Measurements from ENCODE around the gene PLA2G7.

Gene PLA2G7

DNA sequence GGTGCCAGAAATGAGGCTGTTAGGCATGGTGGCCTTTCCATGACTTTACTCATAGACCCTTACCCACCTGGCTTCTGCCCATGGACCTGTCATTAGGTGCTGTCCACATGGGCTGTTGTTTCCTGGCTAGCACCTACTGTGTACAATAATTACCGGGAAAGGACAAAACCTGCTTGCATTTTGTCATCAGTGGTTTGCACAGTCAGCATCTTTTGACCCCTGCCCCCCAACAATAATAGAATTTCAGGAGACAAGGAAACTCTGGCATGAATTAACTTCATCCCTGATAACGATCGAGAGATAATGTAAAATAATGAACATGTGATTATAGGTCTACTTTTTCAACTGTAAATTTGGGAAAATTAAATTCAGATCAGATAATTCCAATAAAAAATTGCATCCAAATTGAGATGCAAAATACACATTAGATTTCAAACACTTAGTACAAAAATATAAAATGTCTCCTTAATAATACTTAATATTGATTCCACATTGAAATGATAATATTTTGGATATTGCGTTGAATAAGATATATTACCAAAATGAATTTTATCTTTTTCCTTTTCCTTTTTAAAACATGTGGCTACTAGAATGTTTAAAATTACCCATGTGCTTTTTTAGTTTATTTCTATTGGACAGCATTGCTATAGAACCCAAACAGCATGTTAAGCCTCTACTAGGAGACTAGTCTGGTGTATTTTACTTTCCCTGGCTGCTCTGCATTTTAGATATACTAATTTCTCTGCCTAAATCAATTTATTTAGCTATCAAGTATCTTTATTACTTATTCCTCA is 24.0 kb upstream of the PLA2G7 start:
- TF ChIP-seq CTCF (IDR thresholded peaks at IDR 0.05; ENCODE audit: control insufficient read depth, extremely low read depth, insufficient read depth), result no peak
- H3K4me3 ChIP-seq (ENCODE audit: low read depth, low read length), result no peak overlapping the region
- no peak for DNase-seq (ENCODE audit: low read depth)

DNA sequence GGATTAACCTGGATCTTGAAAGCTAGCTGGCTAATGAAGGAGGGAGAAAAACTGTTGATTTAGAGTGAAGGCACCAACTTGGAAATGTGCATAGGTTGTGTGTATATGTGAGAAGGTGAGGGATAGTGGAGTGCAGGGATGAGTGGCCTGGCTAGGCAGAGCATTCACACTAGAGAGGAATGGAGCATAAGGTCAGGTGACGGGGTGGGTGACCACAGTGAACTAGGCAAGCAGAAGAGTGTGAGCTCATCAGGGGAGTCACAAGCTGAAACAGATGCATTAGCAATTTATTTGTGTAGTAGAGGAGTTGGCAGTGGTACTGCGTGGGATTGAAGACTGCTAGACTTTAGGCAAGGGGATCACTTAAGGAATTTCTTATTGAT is 22.0 kb upstream of the PLA2G7 start:
- TF ChIP-seq CTCF (IDR thresholded peaks at IDR 0.05; ENCODE audit: control insufficient read depth, extremely low read depth, insufficient read depth), result no peak
- no peak for DNase-seq (ENCODE audit: low read depth)
- H3K4me3 ChIP-seq (ENCODE audit: low read depth, low read length), result no peak overlapping the region

GRCh38 chr6:46756469-46757213 is 21.5 kb upstream of the PLA2G7 start:
- no peak for TF ChIP-seq CTCF (IDR thresholded peaks at IDR 0.05; ENCODE audit: control insufficient read depth, extremely low read depth, insufficient read depth)
- DNase-seq (ENCODE audit: low read depth), result no peak
- H3K4me3 ChIP-seq (ENCODE audit: low read depth, low read length), result no peak overlapping the region

- H3K4me3 ChIP-seq (ENCODE audit: low read depth, low read length), result no peak overlapping the region
- no peak for TF ChIP-seq CTCF (IDR thresholded peaks at IDR 0.05; ENCODE audit: control insufficient read depth, extremely low read depth, insufficient read depth)
- no peak for DNase-seq (ENCODE audit: low read depth)
Measured at GRCh38 chr6:46755865-46756264, 20.7 kb upstream of the PLA2G7 start.

DNA sequence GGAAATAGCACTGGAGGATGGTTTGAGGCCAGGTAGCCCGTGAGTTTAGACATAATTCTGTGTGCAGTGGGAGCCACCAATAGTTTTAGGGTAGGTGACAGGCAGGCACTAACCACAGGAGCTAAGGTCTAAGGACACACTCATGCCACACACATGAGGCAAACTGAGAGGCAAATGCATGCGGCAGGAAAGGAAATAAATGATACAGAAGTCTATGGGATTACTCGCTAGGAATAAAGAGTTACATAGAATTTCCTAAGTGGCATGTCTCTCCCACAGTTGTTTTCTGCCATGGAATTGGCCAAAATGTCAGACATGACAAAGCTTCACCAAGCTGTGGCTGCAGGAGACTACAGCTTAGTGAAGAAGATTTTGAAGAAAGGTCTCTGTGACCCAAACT is 16.5 kb upstream of the PLA2G7 start:
- DNase-seq (ENCODE audit: low read depth), result no peak
- no peak for TF ChIP-seq CTCF (IDR thresholded peaks at IDR 0.05; ENCODE audit: control insufficient read depth, extremely low read depth, insufficient read depth)
- no peak overlapping the region for H3K4me3 ChIP-seq (ENCODE audit: low read depth, low read length)

- no peak overlapping the region for H3K4me3 ChIP-seq (ENCODE audit: low read depth, low read length)
- no peak for TF ChIP-seq CTCF (IDR thresholded peaks at IDR 0.05; ENCODE audit: control insufficient read depth, extremely low read depth, insufficient read depth)
- no peak for DNase-seq (ENCODE audit: low read depth)
Measured at GRCh38 chr6:46749731-46750130, 14.6 kb upstream of the PLA2G7 start.

All from LNCaP clone FGC (cell line).